ENCODE results near the gene MNX1.

The MNX1 gene

DNA sequence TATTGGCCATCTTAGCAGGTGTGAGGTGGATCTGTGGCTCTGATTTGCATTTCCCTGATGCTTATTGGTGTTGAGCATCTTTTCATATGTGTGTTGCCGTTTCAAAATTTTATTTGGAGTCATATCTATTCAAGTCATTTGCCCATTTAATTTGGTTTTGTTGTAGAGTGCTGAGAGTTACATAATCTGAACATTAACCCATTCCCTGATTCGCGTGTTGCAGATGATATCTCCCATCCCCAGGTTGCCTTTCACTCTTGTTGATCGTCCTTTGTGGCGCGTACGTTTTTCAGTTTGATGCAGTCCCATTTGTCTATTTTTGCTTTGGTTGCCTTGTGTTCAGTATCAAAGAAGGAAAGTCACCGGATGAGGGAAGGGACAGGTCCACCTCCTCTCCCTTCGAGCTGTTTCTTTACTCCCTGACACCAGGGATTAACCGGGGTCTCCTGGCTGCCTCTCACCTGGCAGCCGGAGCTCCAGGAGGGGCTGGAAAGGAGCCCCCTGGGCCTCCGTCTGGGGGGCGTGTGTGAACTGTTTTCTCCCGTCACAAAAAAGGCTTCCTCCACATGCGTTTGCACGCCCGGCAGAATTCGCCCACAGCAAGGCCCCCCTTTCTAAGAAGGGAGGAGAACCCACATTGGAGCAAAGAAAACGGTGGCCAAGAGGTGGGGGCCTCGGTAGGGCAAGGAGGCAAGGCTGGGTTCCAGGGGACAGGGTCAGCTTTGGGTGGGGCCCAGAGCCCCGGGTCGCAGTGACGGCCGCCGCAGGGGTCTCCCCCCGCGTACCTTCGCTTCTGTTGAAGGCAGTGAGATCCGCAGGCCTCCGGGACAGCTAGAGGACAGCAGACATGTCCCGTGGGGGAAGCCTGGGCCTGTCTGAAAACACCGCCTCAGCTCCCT lies 8.3 kb downstream of the MNX1 start:
- DNase-seq: no peak

DNA sequence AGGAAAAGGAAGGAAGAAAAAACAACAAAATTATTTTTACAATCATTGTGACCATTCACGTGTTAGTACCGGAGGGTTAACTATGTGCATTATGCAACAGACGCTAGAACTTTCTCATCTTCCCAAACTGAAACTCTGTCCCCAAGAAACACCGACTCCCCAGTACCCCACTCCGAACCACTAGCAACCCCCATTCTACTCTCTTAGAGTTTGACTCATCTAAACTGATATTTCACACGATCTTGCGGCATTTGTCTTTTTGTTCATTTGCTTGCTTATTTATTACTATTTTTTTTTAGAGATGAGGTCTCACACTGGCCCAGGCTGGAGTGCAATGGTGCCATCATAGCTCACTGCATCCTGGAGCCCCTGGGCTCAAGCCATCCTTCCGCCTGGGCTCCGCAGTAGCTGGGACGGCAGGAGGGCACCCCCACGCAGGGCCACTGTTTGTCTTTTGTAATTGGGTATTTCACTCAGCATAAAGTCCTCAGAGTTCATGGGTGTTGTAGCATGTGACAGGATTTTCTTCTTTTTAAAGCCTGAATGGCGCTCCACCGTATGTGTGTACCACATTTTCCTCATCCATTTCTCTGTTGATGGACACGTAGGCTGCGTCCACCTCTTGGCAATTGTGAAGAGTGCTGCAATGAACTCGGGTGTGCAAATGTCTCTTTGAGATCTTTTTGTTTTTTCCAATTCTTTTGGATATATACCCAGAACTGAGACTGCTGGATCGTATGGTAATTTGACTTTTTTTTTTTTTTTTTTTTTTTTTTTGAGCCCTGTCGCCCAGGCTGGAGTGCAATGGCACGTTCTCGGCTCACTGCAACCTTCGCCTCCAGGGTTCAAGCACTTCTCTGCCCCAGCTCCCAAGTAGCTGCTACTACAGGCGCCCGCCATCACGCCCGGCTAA lies 9.5 kb downstream of the MNX1 start:
- DNase-seq: no peak

DNA sequence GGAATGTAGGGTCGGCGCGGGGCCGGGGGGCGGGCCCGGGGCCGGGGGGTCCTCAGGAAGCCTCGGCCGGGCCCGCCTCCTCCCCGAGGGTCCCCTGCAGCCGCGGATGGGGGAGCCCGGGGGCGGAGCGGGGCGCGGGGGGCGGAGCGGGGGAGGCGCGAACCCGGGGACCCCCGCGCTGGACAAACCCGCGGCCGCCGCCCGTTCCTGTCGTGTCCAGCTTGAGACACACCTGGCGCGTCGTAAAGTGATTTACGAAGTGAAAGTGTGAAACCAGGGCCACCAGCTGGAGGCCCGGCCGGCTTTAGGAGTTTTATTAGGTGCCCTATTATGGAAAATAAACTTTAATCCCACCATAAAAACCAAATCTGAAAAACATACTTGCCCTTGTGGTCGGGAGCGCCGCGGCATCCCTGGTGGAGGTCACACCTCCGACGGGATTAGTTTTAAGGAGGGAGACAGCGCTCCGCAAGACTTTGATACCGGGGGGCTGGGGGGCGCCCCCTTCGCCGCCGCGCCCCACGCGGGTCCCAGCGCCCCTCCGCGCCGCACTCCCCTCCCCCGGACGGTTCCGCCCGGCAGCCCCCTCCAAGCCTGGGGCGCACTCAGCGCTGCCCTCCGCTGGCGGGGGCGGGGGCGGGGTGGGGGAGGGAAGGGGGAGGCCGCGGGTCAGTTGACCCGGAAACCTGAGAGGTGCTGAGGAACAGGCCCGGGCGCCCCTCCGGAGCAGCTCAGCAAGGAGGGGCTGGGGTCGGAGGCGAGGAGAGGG lies 10.3 kb downstream of the MNX1 start:
- no peak for DNase-seq

DNA sequence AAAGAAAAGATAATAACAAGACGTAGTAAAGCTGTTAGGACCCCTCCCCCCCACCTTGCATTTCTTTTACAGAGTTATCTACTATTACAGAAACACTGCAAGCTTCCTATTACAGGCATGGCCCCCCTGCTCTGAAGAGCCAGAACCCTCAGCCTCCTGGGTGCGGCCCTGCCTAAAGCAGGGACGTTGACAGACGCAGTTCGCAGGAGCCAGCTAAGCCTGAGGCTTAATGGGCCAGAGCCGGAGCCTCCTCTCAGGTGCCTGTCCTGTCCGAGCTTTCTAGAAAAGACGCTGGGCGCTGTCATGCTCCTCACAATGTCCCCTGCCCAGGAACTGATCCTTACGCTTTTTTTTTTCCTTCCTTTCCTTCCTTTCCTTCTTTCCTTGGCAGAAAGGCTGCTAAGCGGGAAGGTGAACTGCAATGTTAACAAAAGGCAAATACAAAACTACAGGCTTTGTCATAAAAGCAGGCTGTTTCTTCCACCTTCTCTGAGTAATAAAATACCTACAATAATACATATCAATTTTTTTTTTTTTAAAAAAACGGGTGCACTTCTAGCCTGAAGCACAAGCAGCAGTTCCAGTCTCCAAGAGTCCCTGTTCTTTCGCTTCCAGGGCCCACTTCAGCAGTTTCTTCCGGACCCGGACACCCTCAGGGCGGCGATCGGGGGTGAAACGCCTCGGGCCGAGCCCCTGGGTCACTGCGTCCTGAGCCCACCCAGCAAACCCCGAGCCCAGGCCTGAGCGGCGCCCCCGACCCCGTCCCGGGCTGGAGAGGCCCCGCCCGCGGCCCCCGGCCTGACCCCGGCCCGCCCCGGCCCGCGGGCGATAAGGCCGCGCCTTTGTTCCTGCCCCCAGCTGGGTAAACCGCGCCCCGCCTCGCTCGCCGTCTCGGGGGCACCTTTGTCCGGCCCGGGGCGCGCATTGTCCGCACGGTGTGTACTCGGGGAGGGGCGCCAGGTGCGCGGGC lies 11.2 kb downstream of the MNX1 start:
- no peak for DNase-seq

DNA sequence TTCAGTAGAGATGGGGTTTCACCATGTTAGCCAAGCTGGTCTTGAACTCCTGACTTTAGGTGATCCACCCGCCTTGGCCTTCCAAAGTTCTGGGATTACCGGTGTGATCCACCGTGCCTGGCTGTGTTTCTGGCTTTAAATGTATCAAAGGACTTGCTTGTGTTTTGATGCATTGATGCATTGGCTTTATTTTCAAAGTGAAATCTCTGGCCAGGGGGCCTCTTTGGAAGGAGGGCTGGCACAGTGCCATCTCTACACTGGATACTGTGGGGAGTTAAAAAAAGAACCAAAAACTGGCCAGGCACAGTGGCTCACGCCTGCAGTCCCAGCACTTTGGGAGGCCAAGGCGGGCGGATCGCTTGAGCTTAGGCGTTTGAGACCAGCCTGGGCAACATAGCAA lies 16.0 kb downstream of the MNX1 start:
- no peak for DNase-seq

DNA sequence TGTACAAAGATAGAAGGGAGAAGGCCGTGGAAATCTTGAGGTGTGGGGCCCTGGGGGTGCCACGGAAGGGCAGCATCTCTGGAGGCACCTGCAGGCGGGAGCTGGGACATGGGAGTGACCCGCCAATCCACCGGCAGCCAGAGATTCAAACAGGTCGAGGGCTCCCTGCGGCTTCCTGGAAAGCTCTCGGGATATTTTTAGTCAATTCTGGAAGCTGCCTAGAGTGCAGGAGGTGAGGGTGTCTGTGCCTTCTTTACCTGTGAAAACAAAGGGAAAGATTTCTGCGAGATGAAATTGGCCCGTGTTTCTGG lies 16.6 kb downstream of the MNX1 start:
- DNase-seq: no peak

DNA sequence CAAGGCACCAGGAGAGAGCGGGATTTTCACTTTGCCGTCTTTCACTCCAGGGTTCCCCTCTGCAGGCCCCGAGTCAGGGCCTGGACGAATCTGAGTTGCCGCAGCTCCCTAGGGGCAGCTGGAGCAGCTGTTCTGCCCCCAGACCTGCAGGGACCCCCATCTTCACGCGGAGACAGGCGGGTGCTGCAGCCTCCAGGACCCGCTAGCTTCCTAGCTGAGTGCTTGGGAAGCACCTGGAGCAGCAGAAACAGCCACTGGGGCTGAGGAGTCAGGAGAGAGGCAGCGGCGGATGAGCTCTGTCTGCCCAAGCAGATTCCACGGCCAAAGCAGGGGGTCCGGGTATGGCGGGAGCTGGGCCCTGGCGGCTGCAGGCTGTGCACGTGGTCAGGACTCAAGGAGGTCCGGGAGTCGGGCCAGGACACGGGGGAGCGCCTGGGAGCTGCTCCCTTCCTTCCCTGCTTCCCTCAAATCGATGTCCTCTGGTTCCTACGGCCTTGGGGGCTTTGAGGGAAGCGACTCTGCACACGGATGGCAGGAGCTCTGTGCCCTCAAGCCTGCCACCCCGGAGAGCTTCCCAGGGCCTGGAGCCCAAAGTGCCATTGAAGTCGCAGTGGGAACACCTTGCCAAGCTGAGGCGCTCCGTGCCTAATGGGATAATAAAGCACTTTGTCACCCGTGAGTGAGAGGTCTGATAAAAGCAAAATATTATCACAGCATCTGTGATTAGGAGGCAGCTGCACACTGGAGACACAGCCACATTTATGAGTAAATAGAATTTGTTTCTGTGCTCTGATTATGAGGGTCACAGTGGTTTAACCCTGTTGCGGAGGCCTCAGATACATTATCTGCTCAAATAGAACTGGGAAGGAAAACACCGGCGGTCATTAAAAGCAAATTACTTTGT lies 17.2 kb downstream of the MNX1 start:
- no peak for DNase-seq

DNA sequence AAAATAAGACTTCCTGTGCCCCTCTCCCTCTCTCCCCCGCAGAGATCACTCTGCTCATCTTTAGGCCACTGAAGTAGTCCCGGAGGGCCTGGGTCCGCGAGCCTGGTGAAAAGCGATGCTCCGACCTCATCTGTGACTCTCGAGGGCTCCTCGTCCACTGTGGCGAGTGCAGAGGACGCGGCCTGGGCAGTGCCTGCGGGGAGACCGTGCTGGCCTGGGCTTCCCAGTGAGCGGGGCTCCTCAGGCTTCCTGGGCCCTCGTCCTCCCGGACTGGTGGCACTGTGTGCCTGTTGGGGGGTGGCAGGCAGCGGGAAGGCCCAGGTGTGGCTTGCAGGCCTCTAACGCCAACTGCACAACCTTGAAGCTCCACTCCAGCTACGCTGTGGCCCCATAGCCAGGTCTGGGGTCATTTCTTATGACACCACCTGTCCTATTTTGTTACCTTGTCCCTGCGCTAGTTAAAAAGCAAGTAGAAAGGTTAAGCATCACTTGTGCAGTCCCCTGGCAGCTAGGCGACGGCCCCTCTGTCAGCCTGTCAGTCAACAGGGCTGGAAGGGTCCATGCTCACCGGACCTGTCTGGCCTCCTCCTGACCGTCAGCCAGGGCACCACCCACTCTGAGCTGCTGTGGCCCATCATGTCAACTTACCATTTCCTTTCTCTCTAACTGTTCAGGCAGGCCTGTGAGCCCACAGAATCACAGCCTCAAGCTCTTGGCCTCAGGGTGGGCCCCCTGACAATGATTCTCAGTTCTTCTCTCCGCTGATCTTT lies 20.5 kb downstream of the MNX1 start:
- no peak for DNase-seq

DNA sequence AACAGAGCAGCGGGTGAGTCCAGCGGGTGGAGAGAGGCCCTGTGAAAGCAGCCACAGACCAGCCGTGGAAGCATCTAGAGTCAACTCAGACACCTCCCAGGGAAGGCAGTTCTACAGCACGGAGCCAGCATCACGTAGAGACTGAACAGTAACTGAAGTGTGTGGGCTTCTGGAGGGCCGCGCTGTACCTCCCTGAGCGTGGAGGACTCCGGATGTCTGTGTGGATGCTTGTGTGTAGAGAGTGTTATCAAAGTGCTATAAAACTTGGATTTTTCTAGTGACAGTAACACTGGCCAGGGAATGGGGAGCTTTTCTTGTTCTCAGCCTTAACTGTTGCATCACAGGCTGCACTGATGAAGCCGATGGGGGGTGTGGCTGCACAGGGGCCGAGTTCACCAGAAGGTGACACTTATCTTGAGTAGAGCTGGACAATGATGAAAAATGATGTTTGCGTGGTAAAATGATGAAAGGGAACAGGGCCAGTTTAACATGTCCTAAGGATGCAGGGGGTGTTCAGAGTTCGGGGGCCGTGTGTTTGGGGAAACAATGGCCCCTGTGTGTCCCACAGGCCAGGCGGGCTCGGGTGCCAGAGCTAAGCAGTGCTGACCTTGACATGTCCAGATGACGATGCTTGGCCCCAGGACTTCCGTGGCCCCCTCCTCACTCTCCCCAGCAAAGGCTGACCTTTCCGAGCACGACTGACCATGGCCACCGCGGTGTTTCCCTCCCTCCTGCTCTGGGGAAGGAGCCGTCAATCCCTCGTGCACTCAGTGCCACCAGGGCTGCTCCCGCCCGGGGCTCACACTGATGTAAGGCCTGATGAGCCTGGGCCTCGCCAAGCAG lies 21.9 kb downstream of the MNX1 start:
- DNase-seq: no peak

DNA sequence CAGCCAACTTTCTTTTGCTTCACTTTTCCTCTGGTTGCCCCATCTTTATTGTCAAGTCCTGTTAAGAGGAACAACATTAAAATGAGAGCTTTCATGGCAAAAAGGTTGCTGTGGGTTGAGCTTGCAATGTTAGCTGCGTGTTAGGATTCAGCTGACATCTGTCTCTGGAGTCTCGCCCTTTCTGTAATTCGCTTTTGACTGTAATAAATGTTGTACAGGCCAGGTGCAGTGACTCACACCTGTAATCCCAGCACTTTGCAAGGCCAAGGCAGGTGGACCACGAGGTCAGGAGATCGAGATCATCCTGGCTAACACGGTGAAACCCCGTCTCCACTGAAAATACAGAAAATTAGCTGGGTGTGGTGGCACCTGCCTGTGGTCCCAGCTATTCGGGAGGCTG lies 24.1 kb downstream of the MNX1 start:
- no peak for DNase-seq

DNA sequence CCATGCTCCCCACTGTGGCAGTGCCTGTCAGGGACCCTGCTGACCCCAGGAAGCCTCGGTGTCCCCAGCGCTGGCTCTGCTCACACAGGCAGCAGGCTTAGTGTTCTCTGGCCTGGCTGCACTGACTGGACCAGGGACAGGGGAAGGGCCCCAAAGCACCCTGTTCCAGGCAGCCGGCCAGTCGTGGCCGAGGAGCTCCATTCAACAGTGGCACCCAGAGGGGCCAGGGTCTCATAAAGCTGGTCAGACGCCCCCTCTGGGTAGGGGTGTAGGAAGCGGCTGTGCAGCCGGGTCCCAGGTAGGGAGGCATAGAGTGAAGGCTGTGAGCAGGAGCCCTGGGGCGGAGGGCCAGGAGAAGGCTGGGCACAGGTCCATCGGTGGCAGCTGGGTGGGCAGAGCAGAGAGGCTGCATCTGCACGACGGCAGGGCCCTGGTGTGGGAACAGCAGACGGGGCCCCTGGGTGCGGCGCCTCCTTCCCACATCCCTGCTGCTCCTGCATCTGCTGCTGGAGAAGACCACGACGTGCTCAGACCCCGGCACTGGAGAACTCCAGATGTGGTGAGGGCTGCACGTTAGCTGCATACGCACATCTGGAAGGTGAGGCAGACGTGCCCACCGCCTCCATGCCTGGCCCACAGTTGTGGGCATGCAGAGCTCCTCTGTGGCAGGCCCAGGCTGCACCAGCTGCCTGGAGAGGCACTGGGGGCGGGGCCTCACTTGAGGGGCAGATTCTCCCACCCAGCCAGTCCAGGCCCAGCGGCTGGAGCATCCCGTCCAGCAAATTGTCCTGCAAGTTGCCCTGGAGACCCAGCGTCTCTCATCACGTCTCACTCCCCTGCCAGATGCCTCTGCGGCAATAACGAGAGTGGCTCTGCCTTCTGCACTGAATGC lies 25.1 kb downstream of the MNX1 start:
- no peak for DNase-seq

DNA sequence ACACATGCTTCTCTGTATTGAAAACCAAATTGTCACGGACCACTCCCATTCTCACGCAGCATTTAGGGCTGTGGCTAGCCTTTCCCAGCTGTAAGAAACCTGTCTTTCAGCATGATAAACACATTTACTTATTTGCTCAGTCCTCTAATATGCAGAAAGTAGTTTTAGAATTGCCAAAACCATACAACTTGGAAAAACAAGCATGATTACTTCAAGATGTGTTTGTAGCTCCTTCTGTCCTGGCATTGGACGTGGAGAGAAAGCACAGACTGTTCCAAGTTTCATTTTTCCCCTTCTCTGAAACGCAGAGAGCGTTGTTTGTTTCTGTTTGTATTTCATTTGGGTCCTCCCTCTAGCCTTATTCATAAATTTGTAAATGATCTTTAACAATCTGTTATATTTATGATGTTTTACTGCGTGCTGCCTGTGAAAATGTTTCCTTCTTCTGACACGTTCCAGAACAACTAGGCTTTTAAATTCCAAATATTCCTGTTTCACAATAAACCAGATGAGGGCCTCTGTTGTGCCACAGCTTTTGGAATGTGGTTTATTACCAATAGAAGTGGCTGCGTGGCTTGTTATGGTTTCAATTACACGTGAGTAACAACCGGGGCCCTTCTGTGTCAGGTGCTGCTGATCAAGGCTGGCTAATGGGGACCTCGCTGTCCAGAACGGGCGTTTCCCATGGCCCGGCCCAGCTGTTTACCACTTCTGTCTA lies 26.1 kb downstream of the MNX1 start:
- no peak for DNase-seq

DNA sequence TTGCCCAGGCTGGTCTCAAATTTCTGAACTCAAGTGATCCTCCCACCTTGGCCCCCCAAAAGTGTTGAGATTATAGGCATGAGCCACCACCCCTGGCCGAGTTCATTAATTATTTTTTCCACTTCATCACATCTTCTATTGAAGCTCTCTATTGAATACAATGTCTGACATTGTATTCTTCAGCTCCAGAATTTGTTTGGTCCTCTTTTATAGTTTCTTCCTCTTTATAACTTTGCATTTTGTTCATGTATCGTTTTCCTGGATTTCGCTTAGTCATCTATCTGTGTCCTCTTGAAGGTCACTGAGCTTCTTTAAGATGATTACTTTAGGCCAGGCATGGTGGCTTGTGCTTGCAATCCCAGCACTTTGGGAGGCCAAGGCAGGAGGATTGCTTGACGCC lies 30.8 kb downstream of the MNX1 start:
- no peak for DNase-seq

DNA sequence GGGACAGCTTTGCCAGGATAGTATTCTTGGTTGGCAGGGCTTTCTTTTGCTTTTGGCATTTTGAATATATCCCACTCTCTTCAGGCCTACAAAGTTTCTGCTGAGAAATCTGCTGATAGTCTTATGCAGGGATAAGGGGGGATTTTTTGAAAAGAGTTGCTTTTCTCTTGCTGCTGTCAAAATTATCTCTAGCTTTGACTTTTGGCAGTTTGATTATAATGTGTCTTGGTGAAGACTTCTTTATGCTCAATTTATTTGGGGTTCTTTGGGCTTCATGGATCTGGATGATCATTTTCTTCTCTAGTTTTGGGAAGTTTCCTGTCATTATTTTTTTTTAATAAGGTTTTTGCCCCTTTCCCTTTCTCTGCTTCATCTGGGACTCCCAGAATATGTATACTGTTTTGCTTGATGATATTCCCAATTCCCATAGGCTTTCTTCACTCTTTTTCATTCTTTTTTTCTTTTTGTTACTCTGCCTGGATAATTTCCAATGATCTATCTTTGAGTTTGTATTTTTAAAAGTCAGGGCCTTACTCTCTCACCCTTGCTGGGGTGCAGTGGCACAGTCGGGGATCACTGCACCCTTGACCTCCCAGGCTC lies 31.4 kb downstream of the MNX1 start:
- DNase-seq: no peak

DNA sequence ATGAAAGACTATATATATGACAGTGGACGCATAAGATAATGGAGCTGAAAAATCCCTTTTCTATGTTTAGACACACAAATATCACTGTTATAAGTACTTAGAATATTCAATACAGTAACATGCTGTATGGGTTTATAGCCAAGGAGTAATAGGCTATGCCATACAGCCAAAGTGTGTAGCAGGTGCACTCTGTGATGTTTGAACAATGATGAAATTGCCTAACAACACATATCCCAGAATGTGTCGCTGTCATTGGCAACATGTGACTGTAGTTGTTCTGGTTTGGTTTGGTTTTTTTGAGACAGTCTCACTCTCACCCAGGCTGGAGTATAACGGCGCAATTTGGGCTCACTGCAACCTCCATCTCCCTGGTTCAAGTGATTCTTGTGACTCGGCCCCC lies 34.8 kb downstream of the MNX1 start:
- no peak for DNase-seq

DNA sequence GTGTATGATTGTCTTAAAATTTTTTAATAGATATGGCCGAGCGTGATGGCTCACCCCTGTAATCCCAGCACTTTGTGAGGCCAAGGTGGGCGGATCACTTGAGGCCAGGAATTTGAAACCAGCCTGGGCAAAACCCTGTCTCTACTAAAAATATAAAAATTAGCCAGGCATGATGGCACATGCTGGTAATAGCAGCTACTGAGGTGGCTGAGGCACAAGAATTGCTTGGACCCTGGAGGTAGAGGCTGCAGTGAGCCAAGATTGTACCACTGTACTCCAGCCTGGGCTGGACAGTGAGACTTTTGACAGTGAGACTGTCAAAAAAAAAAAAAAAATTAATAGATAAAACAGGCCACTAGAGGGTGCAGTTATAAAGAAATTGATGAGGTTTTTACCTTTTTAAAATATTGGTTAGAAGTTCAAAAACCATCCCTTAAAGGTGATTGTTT lies 40.5 kb downstream of the MNX1 start:
- no peak for DNase-seq

DNA sequence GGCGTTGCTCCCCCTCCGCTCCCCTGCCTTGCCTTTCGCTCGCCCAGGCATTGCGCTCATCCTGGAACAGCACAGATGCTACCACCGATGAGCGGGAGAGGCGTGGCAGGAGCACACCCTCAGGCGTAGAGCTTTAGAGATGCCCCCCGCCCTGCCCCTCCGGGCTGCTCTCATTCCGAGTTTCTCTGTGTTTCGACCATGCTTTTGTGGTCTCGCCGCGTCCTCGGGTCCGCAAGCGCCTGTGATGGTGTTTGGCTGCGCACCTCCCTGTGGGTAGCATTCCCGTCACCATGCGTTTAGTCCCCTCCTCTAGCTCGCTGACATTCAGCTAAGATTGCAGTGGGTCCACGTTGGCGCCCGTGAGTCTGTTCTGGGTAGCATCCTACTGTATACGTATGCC lies 42.3 kb downstream of the MNX1 start:
- no peak for DNase-seq
